ENCODE measurements around the gene EXOC6. TPM values are rescaled to one million over a fixed set of nuclear protein-coding genes. Genes with fewer than 3 reads are reported as not detected.

Gene EXOC6, protein sequence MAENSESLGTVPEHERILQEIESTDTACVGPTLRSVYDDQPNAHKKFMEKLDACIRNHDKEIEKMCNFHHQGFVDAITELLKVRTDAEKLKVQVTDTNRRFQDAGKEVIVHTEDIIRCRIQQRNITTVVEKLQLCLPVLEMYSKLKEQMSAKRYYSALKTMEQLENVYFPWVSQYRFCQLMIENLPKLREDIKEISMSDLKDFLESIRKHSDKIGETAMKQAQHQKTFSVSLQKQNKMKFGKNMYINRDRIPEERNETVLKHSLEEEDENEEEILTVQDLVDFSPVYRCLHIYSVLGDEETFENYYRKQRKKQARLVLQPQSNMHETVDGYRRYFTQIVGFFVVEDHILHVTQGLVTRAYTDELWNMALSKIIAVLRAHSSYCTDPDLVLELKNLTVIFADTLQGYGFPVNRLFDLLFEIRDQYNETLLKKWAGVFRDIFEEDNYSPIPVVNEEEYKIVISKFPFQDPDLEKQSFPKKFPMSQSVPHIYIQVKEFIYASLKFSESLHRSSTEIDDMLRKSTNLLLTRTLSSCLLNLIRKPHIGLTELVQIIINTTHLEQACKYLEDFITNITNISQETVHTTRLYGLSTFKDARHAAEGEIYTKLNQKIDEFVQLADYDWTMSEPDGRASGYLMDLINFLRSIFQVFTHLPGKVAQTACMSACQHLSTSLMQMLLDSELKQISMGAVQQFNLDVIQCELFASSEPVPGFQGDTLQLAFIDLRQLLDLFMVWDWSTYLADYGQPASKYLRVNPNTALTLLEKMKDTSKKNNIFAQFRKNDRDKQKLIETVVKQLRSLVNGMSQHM
- total RNA-seq (ENCODE audit: low replicate concordance), result 8.8 and 9.0 TPM in 2 replicates
- long read RNA-seq, partial matches to known transcripts, result 6 of 9 reads
- long read RNA-seq, other reads (novel, unspliced or antisense), result 1 of 9 reads

- Mint-ChIP-seq H3K27ac (peak within 1 kb of the TSS; percentile 95), H3K27me3 (peaks cover 24% of the 10 kb centered on the region), H3K9me3 (no peaks in the 10 kb centered on the region), H3K4me1 (ENCODE audit: unreplicated experiment) (peaks cover 8% of the 10 kb centered on the region), H3K36me3 (no peaks in the 10 kb centered on the region), H3K4me3 (peak within 1 kb of the TSS; percentile 94)
- DNase-seq (ENCODE audit: extremely low spot score, unreplicated experiment), result peak; percentile 86
- TF ChIP-seq CTCF (conservative IDR thresholded peaks at IDR 0.05), result no peak
Measured at GRCh38 chr10:92848441-92849233, at the start of gene EXOC6. TSS of gene EXOC6 (plus strand) at chr10:92848520. CDS start at chr10:92848534, 14 bp downstream.

DNA sequence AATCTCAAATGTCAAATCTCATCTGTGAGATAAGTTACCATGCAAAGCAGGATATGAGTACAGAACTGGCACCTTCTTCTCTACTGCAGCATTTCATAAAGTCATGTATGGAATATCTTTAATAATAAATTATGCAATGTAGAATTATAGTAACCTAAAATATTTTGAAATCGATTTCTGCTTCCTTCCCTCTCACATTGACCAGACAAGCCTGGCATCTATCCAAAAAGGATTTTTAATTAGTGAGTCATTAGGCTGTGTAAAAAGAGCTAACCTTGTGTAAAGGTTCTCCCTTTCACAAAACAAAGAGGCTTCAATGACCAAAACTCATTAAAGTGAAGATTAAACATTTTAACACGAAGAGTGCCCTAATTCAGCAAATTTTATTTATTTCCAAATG lies 48.8 kb upstream of the EXOC6 start:
- Mint-ChIP-seq H3K4me3 (no peak overlapping the region), H3K9me3 (no peaks in the 10 kb centered on the region), H3K27ac (no peak overlapping the region), H3K27me3 (peaks cover 19% of the 10 kb centered on the region), H3K4me1 (ENCODE audit: unreplicated experiment) (no peaks in the 10 kb centered on the region), H3K36me3 (no peaks in the 10 kb centered on the region)
- DNase-seq (ENCODE audit: extremely low spot score, unreplicated experiment), result no peak
- no peak for TF ChIP-seq CTCF (conservative IDR thresholded peaks at IDR 0.05)

DNA sequence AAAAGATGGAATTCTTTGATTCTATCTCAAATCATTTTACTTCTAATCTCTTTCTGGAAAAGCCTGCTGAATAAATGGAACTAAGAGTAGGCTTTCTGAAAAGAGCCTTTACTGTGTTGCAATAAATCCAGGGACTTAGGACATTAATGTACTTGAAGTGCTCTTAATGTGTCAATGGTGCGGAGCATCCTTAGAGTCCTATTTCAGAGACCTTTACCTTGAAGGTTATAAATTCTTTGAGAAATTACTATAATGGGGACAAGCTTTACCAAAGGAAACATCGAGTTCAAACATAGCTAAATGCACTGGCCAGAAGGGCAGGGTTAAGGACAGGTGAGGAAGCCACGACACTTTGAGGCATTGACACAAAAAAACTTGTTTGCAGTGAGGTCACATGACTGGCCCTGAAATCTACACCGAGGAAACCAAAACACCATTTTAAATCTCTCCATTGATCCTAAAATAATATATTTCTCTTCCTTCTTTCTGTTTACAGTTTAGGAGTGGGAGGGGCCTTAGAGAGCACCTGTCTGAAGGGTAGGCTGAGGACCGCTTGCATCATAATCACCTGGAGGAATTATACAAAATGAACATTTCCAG lies 48.1 kb upstream of the EXOC6 start:
- Mint-ChIP-seq H3K4me3 (no peak overlapping the region), H3K9me3 (no peaks in the 10 kb centered on the region), H3K4me1 (ENCODE audit: unreplicated experiment) (no peaks in the 10 kb centered on the region), H3K27ac (no peak overlapping the region), H3K27me3 (peaks cover 21% of the 10 kb centered on the region), H3K36me3 (no peaks in the 10 kb centered on the region)
- TF ChIP-seq CTCF (conservative IDR thresholded peaks at IDR 0.05), result no peak
- no peak for DNase-seq (ENCODE audit: extremely low spot score, unreplicated experiment)

- no peaks in the 10 kb centered on the region for H3K9me3 Mint-ChIP-seq
Measured at GRCh38 chr10:92801978-92802872, 46.1 kb upstream of the EXOC6 start.

More at GRCh38 chr10:92801978-92802872, 46.1 kb upstream of the EXOC6 start:
- TF ChIP-seq CTCF (conservative IDR thresholded peaks at IDR 0.05), result no peak
- Mint-ChIP-seq H3K36me3 (no peaks in the 10 kb centered on the region), H3K27ac (no peak overlapping the region), H3K4me3 (no peak overlapping the region), H3K27me3 (peaks cover 21% of the 10 kb centered on the region), H3K4me1 (ENCODE audit: unreplicated experiment) (no peaks in the 10 kb centered on the region)
- DNase-seq (ENCODE audit: extremely low spot score, unreplicated experiment), result no peak
